GM19025 (cell line): ENCODE data around the gene PCDHB14.
"Not testable (repeated sequence)": the region's sequence is repeated elsewhere in the genome, so short reads cannot be mapped to it uniquely, and the experiment has no call there.

Source experiments
- ATAC-seq: cut with Tn5 transposase; IDR thresholded peaks from one replicate; pipeline ENCODE4 v1.9.1; 2021; ENCODE audit warnings: mild to moderate bottlenecking, low read depth, moderate library complexity; ENCODE audit not compliant: unreplicated experiment

The PCDHB14 gene

GRCh38 chr5:141223112-141223783 lies at the start of gene PCDHB14:
TSS of gene PCDHB14 (plus strand) at chr5:141223343. CDS start at chr5:141223506, 163 bp downstream.
- ATAC-seq, result no peak

GRCh38 chr5:141174291-141175104 lies 48.6 kb upstream of the PCDHB14 start:
- not testable (repeated sequence) for ATAC-seq

GRCh38 chr5:141175933-141176332 lies 47.2 kb upstream of the PCDHB14 start:
- ATAC-seq, result no peak

GRCh38 chr5:141177577-141178191 lies 45.5 kb upstream of the PCDHB14 start, which contains the start of gene PCDHB8:
TSS of gene PCDHB8 (plus strand) at chr5:141177790. CDS start at chr5:141178035, 245 bp downstream.
- ATAC-seq, result not testable (repeated sequence)

- not testable (repeated sequence) for ATAC-seq
These were observed 43.8 kb upstream of the PCDHB14 start for GRCh38 chr5:141179371-141179770.

- ATAC-seq, result not testable (repeated sequence)
These were observed 43.3 kb upstream of the PCDHB14 start for GRCh38 chr5:141179876-141180275.

GRCh38 chr5:141180313-141180712 lies 42.8 kb upstream of the PCDHB14 start:
- ATAC-seq, result no peak

GRCh38 chr5:141182248-141182647 lies 40.9 kb upstream of the PCDHB14 start, which contains the start of gene PCDHB16:
TSS of gene PCDHB16 (plus strand) at chr5:141182387. CDS start at chr5:141182560, 173 bp downstream.
- ATAC-seq, result no peak

GRCh38 chr5:141184117-141184855 lies 38.9 kb upstream of the PCDHB14 start:
- ATAC-seq, result not testable (repeated sequence)

- no peak for ATAC-seq
These were observed 36.1 kb upstream of the PCDHB14 start, which contains the start of gene PCDHB9 for GRCh38 chr5:141186897-141187512. TSS of gene PCDHB9 (plus strand) at chr5:141187161. CDS start at chr5:141187319, 158 bp downstream.

- not testable (repeated sequence) for ATAC-seq
These were observed 34.5 kb upstream of the PCDHB14 start for GRCh38 chr5:141188682-141189081.

- ATAC-seq, result not testable (repeated sequence)
These were observed 34.0 kb upstream of the PCDHB14 start for GRCh38 chr5:141189131-141189530.

GRCh38 chr5:141192110-141192725 lies 30.9 kb upstream of the PCDHB14 start, which contains the start of gene PCDHB10:
TSS of gene PCDHB10 (plus strand) at chr5:141192353. CDS start at chr5:141192553, 200 bp downstream.
- no peak for ATAC-seq

GRCh38 chr5:141194332-141194731 lies 28.8 kb upstream of the PCDHB14 start:
- ATAC-seq, result not testable (repeated sequence)

- no peak for ATAC-seq
These were observed 26.8 kb upstream of the PCDHB14 start for GRCh38 chr5:141196363-141196762.

GRCh38 chr5:141199359-141200235 lies 23.5 kb upstream of the PCDHB14 start, which contains the start of gene PCDHB11:
TSS of gene PCDHB11 (plus strand) at chr5:141199627. CDS start at chr5:141199775, 148 bp downstream.
- ATAC-seq, result no peak

GRCh38 chr5:141201126-141201525 lies 22.0 kb upstream of the PCDHB14 start:
- ATAC-seq, result not testable (repeated sequence)

- ATAC-seq, result not testable (repeated sequence)
These were observed 21.5 kb upstream of the PCDHB14 start for GRCh38 chr5:141201646-141202045.
